Mammary epithelial cell (primary cell): ENCODE results near the gene TNIK.

Source experiments
- CTCF ChIP-seq, 2 donors: IDR thresholded peaks in 1 of 2; conservative IDR thresholded peaks in 1 of 2; 2 replicates each; pipeline ENCODE4 v1.5.1; 2011 to 2012; ENCODE audit warnings: inconsistent platforms in 2 of 2, low read length in 2 of 2, mild to moderate bottlenecking in 2 of 2, control low read depth in 1 of 2, low read depth in 1 of 2; ENCODE audit not compliant: insufficient read depth in 1 of 2; ENCODE audit errors: extremely low read depth in 1 of 2
- EZH2 ChIP-seq: IDR thresholded peaks from 2 replicates; pipeline ENCODE4 v1.6.1; 2012; ENCODE audit warnings: low read length, inconsistent platforms, borderline replicate concordance

- TF ChIP-seq EZH2 = no peak
- no peak for TF ChIP-seq CTCF (conservative IDR thresholded peaks at IDR 0.05 in 1 of 2, IDR thresholded peaks at IDR 0.05 in 1 of 2; ENCODE audit: extremely low read depth in 1 of 2, insufficient read depth in 1 of 2, low read depth in 1 of 2, low read length in 2 of 2)
Measured at GRCh38 chr3:171462224-171462623, 2.0 kb upstream of the TNIK start.
